Keratinocyte (primary cell): ENCODE results near the gene MRPL12.

ENCODE experiments used
- CTCF ChIP-seq, 3 experiments: IDR thresholded peaks in 1 of 3; conservative IDR thresholded peaks in 1 of 3; optimal IDR thresholded peaks in 1 of 3; 2 replicates in 2 of 3; 3 replicates in 1 of 3; pipeline versions ENCODE3 to v1.5.1; 2011; ENCODE audit warnings: low read length in 3 of 3, mild to moderate bottlenecking in 3 of 3, moderate library complexity in 2 of 3, control low read depth in 1 of 3, inconsistent platforms in 1 of 3; ENCODE audit not compliant: insufficient read depth in 2 of 3; ENCODE audit errors: extremely low read depth in 1 of 3
- EZH2 ChIP-seq: IDR thresholded peaks from one replicate; pipeline ENCODE4 v1.6.1; 2012; ENCODE audit warnings: inconsistent platforms, mild to moderate bottlenecking, low read length, moderate library complexity

- TF ChIP-seq CTCF (optimal IDR thresholded peaks at IDR 0.05 in 1 of 3, IDR thresholded peaks at IDR 0.05 in 1 of 3, conservative IDR thresholded peaks at IDR 0.05 in 1 of 3; ENCODE audit: extremely low read depth in 1 of 3, insufficient read depth in 2 of 3, low read length in 3 of 3) (no peak), EZH2 (no peak)
Measured at GRCh38 chr17:81714412-81715106, 11.4 kb downstream of the MRPL12 start.
